Vagina (tissue), 2 donors: ENCODE data around the gene TAB2.

Source experiments
- CTCF ChIP-seq, 3 experiments: fragments of 450-650 bp in 2 of 3; fragments of 200-600 bp in 1 of 3; sonication (generic) in 1 of 3; IDR thresholded peaks; one replicate each; pipeline ENCODE4 v1.5.1; 2017 to 2019; ENCODE audit warnings: antibody characterized with exemption in 3 of 3, mild to moderate bottlenecking in 2 of 3, moderate library complexity in 2 of 3
- POLR2A ChIP-seq, 2 donors: fragments of 450-650 bp; IDR thresholded peaks; one replicate each; pipeline ENCODE4 v1.6.1; 2017; ENCODE audit warnings: antibody characterized with exemption in 2 of 2, mild to moderate bottlenecking in 2 of 2, moderate library complexity in 2 of 2
- POLR2AphosphoS5 ChIP-seq, 2 donors: sonication (generic); formaldehyde crosslinking; IDR thresholded peaks; one replicate each; pipeline ENCODE4 v1.9.0; 2017; ENCODE audit warnings: antibody characterized with exemption in 2 of 2, mild to moderate bottlenecking in 2 of 2, low read depth in 1 of 2; ENCODE audit not compliant: insufficient read depth in 1 of 2

DNA sequence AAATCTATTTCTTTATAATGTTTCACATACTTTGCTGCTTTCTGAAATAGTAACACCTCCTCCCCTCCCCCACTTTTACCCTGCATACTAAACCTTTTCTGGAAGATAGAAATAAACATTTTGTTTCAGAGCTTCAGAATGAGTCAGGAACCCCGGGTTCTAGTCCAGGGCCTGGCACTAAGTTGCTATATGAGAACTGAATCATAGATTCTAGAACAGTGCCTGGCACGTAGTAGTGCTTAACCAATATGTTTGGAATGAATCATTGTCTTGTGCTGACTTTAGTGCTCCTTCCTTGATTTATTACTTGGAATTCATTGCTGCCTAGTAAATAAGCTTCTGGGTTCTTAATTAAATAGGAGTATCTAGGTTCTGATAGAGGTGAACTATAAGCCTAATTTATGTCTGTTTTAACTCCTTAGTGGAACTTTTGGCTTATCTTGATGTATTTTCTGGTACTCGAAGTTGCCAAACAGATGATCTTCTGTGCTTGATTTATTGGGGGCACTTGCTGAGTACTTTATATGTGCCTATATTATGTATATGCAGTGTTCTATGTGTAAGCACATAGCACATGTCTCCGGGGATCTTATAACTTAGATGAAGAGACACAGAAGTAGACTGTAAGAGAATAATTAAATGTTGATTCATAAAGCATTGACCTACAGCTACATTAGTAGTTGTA is 18.6 kb downstream of the TAB2 start:
- TF ChIP-seq CTCF (IDR thresholded peaks at IDR 0.05) (no peak), POLR2A (IDR thresholded peaks at IDR 0.05) (no peak), POLR2AphosphoS5 (IDR thresholded peaks at IDR 0.05; ENCODE audit: insufficient read depth in 1 of 2, low read depth in 1 of 2) (peak in 1 of 2 donors; percentile 79)
